AG09319 (cell line): ENCODE data around the gene ERAS.

ENCODE experiments used
- DNase-seq: peaks from one replicate; pipeline ENCODE4 v3.0.0-alpha.2; 2010; ENCODE audit warnings: low read depth; ENCODE audit errors: extremely low read depth
- CTCF ChIP-seq: IDR thresholded peaks from 2 replicates; pipeline ENCODE4 v1.5.1; 2011; ENCODE audit warnings: low read depth, mild to moderate bottlenecking, inconsistent platforms, low read length, moderate library complexity

ERAS gene

DNA sequence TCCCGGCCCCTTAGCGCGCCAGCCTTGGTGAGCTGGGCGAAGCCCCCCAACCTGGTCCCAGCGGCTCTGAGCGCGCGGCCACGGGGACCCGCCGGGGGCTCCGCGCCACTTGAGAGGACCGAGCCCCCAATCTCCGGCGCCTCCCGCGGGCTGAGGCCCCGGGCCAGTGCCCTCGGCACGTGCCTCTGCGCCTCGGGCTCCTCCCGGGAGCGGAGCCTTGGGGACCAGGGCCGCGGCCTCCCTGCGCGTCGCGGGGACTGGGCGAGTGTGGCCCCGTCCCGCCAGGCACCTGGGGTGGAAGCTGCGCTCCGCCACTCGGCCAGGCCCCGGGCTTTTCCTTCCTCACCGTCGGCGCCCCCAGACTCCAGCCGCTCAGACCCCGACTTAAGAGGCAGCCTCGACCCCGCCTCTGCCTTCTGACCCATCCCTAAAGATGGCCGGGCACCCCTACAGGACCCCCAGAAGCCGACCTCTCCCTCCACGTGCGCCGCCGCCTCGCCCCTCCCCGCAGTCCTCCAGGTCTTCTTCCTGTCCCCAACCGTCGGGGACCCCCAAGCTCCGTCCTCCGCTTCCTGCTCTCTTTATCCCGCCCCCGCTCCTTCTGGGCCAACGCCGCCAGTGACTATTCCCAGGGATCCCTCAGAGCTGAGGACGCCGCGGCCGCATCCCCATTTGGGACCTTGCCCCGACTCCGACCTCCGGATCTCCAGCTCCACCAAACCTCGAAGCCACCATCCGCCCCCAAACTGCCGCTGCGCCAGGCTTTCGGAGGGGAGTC, 752 bp downstream of the ERAS start:
- TF ChIP-seq CTCF = no peak
- DNase-seq = no peak

GRCh38 chrX:48827654-48827968, 1.3 kb downstream of the ERAS start:
- no peak for DNase-seq
- no peak for TF ChIP-seq CTCF

DNA sequence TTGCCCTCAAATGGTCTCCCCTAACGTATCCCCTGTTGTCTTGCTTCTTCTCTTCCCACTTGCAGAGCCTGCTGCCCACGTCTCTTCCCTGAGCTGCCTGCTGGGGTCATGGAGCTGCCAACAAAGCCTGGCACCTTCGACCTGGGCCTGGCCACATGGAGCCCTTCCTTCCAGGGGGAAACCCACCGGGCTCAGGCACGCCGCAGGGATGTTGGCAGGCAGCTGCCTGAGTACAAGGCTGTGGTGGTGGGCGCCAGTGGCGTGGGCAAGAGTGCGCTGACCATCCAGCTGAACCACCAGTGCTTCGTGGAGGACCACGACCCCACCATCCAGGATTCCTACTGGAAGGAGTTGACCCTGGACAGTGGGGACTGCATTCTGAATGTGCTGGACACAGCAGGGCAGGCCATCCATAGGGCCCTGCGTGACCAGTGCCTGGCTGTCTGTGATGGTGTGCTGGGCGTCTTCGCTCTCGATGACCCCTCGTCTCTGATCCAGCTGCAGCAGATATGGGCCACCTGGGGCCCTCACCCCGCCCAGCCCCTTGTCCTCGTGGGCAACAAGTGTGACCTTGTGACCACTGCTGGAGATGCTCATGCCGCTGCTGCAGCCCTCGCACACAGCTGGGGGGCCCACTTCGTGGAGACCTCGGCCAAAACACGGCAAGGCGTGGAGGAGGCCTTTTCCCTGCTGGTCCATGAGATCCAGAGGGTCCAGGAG, 2.9 kb downstream of the ERAS start:
- no peak for DNase-seq
- no peak for TF ChIP-seq CTCF

GRCh38 chrX:48831136-48831908, 5.0 kb downstream of the ERAS start:
- no peak for DNase-seq
- no peak for TF ChIP-seq CTCF

GRCh38 chrX:48831909-48832291, 5.6 kb downstream of the ERAS start:
- no peak for TF ChIP-seq CTCF
- no peak for DNase-seq

- TF ChIP-seq CTCF = no peak
- DNase-seq = no peak
These were observed 7.3 kb downstream of the ERAS start for GRCh38 chrX:48833542-48834138.

- TF ChIP-seq CTCF = no peak
- DNase-seq = no peak
These were observed 8.0 kb downstream of the ERAS start for GRCh38 chrX:48834383-48834709.
